ENCODE measurements around the gene ZNF511.
A peak's percentile ranks its signal among the peaks of the same experiment; 100 is the strongest.

ZNF511 gene

DNA sequence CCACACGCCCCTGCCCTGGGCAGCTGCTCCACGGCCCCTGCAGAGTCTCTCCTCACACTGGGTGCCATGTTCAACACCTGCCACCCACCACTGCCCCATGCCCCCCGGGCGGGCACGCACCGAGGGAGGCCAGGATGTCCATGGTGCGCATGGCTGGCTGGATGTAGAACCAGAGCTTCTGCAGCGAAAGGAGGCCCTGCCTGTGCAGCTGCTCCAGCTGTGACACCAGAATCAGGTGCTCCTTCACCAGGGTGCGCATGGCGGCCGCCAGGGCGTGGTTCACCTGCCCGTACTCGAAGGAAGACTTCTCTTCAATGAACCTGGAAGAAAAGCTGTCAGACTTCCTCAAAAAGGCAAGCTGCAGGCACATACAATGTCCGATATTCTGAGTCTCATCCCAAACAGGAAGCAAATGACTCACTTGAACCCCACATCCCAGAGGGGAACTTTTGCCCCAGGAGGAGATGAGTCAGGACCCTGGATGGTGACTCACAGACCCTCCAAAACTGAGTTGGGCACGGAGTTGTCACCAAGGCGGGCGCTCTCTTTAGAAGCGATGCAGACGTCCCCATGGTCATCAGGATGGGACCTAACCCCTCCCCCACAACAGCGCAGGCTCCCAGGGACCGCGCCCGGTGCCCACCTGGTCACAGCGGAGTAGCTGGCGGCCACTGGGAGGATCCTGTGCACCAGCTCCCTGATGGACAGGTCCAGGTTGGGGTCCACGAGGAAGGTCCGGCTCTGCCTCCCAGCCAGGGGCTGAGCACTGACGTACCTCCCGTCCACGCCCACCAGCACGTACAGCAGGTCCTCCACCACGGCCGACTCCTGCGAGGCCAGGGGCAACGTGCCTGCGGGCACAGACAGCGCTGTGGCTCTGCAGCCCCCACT is 15.6 kb upstream of the ZNF511 start:
- FAIRE-seq (no peak), DNase-seq (ENCODE audit: low spot score) (peak; percentile 26)

DNA sequence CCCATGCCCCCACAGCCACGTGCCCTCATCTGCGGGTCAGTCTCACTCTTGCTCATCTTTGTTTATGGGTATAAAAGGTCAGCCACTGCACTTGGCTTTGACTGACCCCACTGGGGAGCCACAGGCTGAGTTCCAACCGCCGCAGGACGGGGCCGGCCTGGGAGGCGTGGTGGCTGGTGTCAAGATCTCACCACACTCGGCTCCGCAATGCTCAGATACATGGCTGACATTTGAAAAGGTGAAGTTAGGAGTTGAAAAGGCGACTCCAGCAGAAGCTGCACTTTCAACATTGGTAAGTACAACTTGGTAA is 14.9 kb upstream of the ZNF511 start:
- no peak for FAIRE-seq
- DNase-seq (ENCODE audit: low spot score) = no peak

DNA sequence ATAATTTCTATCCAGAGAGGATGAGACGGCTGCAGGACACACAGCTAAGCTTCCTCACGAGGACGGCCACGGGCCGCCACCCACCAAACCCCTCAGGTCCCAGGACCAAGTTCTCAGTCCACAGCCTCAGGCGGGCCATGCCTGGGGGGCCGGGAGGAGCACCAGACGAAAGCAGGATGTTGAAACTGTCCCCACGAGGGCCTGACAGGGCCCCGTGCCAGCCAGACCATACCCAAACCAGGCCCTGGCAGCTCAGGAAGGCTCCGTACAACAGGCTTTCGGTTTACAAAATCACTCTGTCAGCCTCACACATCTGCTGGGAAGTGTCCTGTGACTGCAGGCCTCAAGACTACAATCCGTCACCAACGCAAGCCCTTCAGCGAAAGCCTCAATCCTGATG is 14.5 kb upstream of the ZNF511 start:
- FAIRE-seq (no peak), DNase-seq (ENCODE audit: low spot score) (no peak)

DNA sequence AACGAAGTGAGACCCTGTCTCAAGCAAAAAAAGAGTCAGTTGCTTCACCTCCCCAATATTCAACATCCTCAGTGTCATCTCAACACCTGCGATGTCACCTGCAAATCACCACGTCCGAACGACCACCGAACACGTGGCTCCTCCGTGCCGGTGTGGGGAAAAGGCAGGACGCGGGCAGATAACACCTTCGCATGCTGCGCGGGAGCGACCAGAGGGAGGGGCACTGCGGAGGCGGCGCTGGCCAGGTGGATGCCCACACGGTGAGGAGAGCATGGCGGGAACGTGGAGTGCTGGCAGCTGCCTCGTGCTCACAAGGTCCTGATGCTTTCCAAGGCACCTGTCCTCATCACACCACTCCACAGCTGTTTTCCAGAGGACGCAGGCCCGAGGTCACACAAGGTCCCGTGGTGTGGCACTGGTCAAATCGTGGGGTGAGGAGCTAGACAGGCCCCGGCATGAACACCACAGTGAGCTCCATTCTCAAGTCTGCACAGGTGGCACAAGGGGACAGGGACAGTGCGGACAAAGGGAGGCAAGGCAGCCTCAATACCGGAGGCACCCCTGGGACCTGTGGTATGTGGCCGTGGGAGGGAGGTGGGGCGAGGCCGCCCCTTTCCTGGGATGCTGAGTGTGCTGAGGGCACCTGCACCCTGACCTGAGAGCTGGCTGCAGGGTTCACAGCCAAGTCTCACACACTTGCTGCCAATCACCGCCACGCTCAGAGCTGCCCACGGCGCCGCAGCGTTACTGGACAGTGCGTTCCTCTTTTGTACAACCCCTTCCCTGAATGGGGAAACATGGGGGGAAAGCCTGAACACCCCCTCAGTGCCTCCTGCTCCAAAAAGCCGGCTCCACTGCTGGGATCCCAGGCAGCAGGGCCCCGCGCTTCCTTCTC is 13.0 kb upstream of the ZNF511 start:
- no peak for FAIRE-seq
- DNase-seq (ENCODE audit: low spot score) = no peak

DNA sequence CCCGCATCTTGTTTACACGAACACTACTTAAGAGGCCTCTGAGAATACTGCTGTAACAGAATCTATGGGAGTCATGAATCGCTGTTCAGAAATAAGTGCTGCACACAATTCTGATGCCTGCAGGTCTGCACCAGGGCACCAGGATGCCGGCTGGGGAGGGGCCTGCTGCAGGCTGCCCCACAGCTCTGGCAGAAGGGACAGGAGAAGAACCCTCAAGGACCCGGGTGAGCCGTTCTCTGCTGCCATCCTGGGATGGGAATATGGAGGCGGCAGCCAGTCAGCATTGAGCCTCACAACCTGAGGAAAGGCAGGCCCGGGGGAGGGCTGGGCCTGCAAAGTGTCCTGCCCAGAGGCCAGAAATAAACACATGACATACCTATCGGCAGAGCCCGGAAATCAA is 11.2 kb upstream of the ZNF511 start:
- FAIRE-seq = no peak
- DNase-seq (ENCODE audit: low spot score) = no peak

DNA sequence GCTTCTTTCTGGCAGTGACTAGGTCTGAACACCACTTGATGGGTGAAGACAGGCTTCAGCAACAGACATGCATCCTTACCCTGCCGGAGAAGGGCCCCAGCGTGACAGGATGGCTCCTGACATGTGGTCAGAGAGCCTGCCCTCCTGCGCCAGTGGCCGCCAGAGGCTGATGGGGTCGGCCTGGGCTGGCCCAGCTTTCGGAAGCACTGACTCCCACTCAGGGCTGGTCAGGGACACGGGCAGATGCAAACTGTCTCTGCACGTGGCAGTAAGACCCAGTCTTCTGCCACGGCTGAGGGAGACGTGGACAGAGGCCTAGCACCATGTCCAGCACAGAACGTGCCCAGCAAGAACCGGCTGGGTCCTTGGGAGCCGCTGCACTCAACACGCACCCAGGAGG is 10.2 kb upstream of the ZNF511 start:
- FAIRE-seq = no peak
- no peak for DNase-seq (ENCODE audit: low spot score)

DNA sequence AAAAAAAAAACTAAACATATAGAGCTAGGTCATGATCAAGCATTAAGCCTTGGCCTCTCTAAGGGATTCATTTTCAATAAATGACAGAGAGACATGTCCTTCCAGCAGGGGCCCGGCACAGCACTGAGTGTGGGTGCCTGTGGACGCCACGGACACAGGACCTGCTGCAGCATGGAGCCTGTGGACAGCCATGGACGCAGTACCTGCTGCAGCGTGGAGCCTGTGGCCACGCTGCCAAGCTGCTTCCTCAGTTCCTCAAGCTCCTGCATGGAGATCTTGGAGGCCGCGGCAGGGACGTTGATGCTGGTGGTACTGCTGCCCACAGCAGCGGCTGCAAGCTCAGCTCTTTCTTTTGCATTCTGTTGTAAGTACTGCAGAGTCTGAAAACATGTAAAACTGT is 9.5 kb upstream of the ZNF511 start:
- DNase-seq (ENCODE audit: low spot score) (no peak), FAIRE-seq (no peak)

DNA sequence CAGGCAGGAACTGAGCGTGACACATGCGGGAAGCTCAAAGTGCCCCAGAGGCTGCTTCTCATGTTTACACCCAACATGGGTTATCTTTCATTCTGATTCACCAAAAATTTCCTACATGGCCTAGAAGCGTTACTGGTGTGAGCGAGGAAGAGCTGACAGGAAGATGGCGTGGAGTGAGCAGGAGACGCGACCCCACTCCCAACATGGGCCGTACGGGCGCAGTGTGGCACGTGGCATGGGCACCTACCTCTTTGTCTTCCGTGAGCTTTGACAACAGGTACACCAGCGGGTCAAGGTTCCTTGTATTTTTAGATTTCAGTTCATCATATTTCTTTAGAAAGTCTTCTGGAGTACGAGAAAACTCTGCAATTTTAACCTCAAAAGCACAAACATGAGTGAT is 9.0 kb upstream of the ZNF511 start:
- FAIRE-seq = no peak

DNA sequence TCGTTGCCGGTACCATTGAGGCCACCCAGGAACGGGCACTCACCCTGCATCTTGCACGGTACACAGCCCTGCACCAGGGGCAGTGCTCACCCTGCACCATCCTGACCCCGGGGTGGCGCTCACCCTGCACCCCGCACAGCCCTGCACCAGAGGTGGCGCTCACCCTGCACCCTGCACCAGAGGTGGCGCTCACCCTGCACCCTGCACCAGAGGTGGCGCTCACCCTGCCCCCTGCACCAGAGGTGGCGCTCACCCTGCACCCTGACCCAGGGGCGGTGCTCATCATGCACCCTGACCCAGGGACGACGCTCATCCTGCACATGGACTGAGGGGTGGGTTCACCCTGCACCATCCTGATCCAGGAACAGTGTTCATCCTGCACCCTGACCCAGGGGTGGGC is 6.5 kb upstream of the ZNF511 start:
- DNase-seq (ENCODE audit: low spot score) (no peak), FAIRE-seq (no peak)

More for the DNA sequence above, 9.0 kb upstream of the ZNF511 start:
- DNase-seq (ENCODE audit: low spot score) = no peak

DNA sequence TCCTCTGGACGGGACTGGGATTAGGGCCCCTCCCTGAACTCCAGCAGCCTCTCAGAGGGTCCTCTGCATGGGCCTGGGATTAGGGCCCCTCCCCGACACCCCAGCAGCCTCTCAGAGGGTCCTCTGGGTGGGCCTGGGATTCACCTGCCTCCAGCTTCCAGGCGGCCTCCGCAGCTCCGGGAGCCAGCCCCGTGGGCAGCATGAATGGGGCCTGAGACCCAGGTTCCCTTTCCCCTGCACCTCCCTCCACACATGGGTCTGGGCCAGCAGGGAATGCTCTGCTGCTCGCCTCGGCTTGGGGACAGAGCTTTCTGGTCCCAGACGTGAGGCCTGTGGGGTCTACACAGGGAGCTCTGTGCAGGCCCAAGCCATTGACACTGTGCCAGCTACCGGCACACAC is 5.5 kb upstream of the ZNF511 start:
- FAIRE-seq = no peak
- DNase-seq (ENCODE audit: low spot score) = no peak

DNA sequence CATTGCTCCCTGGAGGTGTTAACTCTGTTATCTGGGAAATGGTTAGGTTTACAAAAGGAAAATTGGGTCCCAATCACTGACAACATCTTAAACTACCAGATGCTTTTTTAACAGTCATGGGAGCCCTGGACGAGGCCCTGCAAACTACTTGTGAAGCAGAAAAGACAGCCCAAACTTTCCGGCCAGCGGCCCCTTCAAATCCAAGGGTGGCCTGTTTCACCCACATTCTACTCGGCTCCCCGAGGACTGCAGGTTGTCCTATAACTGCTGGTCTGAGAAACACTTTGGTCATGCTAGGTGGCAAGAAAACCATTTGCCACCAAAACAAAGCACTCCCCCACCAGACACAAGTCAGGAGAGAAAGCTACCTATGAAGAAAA is 2.6 kb upstream of the ZNF511 start:
- FAIRE-seq (no peak), DNase-seq (ENCODE audit: low spot score) (no peak)

DNA sequence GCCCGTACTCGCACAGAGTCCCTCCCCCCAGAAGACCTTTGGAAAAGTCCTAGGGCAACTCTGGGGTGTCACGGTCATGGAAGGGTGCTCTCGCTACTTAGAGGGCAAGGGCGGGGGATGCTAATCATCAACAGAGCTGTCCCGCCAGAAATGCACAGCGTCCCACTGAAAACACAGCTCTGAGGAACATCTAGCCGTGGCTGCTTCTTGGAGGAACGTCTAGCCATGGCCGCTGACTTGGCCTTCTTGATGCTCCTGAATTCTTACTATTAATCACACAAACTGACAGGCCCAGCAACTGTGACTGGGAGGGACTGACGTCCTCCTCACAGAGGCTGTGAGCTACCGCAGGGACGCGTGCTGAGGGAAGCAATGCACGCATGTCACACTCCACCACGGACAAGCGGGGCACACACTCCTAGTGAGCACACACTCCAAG is 1.8 kb upstream of the ZNF511 start:
- no peak for DNase-seq (ENCODE audit: low spot score)
- no peak for FAIRE-seq

DNA sequence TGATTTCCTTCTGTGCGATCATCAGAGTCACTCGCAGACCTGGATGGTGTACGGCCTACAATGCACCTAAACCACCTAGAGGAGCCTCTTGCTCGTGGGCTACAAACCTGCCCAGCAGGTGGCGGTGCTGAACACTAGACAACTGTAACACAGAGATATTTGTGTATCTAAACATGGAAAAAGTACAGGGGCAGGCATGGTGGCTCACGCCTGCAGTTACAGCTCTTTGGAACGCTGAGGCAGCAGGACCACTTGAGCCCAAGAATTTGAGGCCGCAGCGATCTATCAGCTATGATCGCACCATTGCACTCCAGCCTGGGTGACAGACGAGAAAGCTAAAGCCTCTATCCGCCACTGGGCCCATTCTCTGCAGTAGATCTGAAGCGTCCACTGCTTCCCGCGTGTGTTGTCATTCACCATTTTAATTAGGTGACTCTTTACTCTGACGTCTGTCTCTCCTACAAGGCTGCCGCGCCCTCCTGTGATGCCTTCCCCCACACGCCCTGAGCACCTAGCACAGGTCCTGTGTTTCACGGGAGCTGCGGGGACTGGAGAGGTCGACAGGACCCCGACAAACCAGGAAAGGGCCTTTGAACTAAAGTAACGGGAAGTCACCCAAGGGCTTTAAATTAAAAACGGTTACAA is 816 bp upstream of the ZNF511 start:
- FAIRE-seq = no peak

DNA sequence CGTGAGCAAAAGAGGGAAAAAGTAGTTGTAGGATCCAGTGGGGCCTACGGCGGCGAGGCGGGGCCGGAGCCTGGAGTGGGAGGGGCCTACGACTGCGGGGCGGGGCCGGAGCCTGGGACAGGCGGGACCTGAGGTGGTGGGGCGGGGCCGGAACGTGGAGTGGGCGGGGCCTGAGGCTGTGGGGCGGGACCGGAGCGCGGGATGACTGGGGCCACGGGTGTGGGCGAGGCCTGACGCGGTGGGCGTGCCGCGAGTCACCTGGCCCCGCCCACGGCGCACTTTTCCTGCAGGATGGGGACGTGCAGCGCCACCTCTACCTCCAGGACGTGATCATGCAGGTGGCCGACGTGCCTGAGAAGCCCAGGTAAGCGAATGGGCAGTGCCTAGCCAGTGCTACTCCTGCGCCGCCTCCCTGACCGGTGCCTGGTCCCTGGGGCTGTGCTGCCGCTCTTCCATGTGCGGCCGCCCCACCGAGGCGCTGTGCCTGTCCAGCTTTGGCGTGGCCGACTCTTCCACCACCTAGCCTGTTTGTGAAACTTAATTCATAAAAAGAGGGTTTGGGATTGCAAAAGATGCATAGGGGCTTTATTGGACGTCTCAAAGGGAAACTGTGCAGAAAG is 496 bp downstream of the ZNF511 start:
- peak; percentile 91 for DNase-seq (ENCODE audit: low spot score)
- FAIRE-seq = no peak

More for the DNA sequence above, 816 bp upstream of the ZNF511 start:
- peak; percentile 53 for DNase-seq (ENCODE audit: low spot score)

DNA sequence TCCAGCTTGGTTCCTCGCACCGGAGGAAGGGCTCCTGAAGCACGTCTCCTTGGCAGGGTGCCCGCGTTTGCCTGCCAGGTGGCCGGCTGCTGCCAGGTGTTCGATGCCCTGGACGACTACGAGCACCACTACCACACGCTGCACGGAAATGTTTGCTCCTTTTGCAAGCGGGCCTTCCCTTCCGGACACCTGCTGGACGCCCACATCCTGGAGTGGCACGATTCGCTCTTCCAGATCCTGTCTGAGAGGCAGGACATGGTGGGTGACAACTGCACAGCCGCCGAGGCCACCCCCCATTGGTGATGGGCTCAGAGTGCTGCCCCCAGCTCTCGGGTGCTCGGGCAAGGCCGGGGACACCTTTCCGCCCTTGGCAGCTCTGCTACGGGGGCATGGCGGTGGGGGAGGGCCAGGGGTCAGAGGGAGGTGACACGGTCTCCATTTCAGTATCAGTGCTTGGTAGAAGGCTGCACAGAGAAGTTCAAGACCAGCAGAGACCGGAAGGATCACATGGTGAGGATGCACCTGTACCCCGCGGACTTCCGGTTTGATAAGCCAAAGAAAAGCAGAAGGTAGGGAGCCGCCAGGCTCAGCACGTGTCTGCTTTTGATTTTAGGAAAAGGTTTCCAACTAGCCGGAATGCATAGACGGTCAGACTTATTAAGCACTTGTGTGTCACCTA is 1.1 kb downstream of the ZNF511 start:
- no peak for FAIRE-seq
- no peak for DNase-seq (ENCODE audit: low spot score)

DNA sequence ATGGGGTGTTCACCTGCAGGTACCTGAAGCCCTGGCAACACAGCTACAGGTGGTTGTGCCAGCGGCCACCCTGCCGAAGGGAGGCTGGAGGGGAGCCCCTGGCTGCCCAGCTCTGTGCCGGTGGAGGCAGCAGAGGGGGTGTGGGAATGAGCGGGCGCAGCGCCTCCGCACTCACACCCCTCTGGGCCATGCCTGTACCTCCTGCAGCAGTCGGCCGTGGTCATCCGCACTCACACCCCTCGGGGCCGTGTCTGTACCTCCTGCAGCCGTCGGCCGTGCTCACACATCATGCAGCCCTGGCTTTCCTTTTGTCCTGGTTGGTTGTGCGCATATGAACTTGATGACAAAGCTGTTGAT is 1.7 kb downstream of the ZNF511 start:
- DNase-seq (ENCODE audit: low spot score) (no peak), FAIRE-seq (no peak)

DNA sequence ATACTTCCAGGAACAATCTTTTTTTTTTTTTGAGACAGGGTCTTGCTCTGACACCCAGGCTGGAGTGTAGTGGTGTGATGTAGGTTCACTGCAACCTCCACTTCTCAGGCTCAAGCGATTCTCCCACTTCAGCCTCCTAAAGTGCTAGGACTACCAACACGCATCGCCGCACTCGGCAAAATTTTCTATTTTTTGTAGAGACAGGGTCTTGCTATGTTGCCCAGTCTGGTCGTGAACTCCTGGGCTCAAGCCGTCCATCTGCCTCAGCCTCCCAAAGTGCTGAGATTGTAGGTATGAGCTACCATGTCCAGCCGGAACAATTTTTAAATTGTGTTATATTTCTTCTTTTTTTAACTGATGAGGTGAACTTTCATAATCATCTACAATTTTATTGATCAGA is 2.1 kb downstream of the ZNF511 start:
- DNase-seq (ENCODE audit: low spot score) (no peak), FAIRE-seq (no peak)

DNA sequence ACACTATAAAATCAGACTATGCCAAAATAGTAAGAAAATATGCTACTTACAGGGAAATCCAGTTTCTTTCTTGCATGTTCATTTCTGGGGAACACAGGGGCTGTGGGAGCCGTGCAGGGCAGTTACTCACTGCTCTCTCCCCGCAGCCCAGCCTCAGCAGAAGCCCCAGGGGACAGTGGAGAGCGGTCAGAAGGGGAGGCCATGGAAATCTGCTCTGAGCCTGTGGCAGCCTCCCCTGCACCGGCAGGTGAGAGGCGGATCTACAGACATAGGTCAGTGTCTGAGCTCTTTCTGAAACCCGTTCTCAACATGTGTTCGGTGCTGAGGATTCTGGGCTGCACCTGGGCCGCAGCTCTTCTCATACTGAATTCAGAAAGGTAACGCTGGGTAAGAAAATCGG is 2.9 kb downstream of the ZNF511 start:
- FAIRE-seq = no peak
- no peak for DNase-seq (ENCODE audit: low spot score)

DNA sequence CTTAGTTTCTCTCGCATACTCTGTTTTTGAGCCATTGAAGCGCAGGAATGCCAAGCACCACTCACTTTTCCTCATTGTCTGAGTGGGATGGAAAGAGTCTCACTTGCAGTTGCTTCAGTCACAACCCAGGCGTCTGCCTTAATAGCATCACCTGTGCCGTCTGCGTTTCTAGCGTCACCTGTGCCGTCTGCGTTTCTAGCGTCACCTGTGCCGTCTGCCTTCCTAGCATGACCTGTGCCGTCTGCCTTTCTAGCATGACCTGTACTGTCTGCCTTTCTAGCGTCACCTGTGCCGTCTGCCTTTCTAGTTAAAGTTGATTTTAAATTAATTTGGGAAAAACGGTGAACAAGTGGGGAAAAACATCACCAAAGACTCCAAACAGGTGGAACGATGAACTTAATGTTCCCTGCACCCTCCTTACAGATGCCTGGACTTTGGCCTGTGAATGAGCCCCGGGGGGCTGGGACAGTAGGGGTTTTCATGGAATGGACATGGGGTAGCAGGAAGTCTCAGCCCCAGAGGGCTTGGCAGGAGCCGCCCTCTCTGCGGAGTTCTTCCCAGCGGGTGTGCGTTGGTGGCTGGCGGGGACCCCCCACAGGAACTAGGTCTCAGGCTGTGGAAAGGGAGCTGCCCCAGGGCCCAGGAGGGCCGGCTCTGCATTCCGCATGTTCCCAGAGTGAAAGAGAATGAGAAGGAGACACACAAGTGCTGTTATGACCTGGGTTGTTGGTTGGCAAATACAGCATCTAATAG is 3.5 kb downstream of the ZNF511 start:
- FAIRE-seq (no peak), DNase-seq (ENCODE audit: low spot score) (no peak)

DNA sequence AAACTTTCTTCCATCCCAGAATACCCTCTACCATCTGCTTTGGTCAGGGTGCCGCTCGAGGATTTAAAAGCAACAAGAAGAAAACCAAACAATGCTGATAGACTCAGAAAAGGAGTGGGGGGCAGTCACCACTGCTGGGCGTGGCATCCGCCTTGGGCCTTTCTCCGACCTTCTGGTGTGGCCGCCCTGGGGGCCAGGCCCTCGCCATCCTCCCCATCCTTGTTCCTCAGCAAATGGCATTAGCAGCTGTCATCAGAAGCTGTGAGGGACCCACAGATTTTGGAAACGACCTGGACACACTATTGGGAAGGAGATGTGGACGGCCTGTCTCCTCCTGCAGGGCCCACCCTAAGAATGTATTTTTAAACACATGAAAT is 4.0 kb downstream of the ZNF511 start:
- FAIRE-seq = no peak
- no peak for DNase-seq (ENCODE audit: low spot score)

DNA sequence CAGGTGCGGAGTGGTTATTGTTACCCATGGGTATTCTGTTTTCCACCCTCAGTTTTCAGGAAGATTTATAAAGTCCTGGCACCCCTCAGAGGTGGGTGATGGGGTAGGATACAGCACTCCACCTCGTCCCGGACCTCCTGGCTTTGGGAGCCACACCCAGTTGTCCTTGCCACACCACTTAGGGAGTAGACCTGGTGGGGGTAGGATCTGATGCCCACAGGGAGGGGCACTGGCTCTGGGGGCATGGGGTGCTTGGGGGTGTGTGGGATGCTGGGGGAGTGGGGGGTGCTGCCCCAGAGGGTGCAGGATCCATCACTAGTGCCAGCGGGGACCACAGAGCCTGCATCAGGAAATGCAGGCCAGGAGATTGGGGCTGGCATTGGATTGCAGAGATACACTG is 4.5 kb downstream of the ZNF511 start:
- FAIRE-seq = no peak
- no peak for DNase-seq (ENCODE audit: low spot score)

All from urothelium cell line (cell line).